EL (cell line): ENCODE measurements around the gene AMOT.
"Not testable (repeated sequence)": the region's sequence is repeated elsewhere in the genome, so short reads cannot be mapped to it uniquely, and the experiment has no call there.

ENCODE experiments used
- DNase-seq: peaks from one replicate; pipeline ENCODE4 v3.0.0-alpha.2; 2016

The AMOT gene, protein sequence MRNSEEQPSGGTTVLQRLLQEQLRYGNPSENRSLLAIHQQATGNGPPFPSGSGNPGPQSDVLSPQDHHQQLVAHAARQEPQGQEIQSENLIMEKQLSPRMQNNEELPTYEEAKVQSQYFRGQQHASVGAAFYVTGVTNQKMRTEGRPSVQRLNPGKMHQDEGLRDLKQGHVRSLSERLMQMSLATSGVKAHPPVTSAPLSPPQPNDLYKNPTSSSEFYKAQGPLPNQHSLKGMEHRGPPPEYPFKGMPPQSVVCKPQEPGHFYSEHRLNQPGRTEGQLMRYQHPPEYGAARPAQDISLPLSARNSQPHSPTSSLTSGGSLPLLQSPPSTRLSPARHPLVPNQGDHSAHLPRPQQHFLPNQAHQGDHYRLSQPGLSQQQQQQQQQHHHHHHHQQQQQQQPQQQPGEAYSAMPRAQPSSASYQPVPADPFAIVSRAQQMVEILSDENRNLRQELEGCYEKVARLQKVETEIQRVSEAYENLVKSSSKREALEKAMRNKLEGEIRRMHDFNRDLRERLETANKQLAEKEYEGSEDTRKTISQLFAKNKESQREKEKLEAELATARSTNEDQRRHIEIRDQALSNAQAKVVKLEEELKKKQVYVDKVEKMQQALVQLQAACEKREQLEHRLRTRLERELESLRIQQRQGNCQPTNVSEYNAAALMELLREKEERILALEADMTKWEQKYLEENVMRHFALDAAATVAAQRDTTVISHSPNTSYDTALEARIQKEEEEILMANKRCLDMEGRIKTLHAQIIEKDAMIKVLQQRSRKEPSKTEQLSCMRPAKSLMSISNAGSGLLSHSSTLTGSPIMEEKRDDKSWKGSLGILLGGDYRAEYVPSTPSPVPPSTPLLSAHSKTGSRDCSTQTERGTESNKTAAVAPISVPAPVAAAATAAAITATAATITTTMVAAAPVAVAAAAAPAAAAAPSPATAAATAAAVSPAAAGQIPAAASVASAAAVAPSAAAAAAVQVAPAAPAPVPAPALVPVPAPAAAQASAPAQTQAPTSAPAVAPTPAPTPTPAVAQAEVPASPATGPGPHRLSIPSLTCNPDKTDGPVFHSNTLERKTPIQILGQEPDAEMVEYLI

GRCh38 chrX:112840382-112841113, at the start of gene AMOT:
TSS of gene AMOT (minus strand) at chrX:112840831. CDS start at chrX:112823126, 17,705 bp downstream.
- DNase-seq = no peak

- no peak for DNase-seq
Measured at GRCh38 chrX:112889400-112889799, 48.8 kb upstream of the AMOT start.

DNA sequence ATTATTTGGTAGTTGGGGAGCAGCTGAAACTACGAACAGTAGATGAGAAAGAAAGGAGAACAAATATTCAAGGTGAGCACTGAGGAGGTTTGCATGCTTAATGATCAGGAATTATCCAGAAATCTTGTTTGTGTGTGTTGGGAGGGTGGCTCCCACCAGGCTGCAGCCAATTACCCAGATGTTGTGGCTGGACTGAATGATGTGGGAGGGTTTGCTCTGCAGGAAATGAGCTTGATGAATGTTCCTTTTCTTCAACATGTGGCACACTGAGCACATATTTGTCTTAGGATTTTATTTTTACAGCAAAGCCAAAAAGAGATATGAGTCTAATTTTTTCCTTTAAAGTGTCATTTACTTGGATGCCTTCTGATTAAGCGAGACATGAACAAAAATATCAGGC, 48.3 kb upstream of the AMOT start:
- no peak for DNase-seq

GRCh38 chrX:112877771-112878173, 37.1 kb upstream of the AMOT start:
- DNase-seq = no peak

GRCh38 chrX:112874614-112875013, 34.0 kb upstream of the AMOT start:
- no peak for DNase-seq

DNA sequence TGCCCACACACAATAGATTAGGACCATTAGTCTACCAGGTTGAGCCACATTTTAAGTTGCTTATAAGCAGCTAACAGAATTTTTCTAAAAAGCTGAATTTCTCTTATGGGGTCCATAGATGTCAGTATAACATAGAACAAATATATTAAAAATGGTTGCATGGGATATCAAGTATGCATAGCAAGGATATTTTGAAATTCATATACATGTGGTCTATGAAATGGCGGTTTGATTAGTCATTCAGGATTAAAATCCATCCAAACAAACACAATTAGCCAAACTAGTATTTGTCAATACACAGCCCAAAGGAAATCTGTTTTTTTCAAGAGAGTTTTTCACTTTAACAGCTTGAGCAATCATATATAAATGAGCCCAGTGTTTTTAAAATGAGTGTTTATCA, 33.5 kb upstream of the AMOT start:
- no peak for DNase-seq

DNA sequence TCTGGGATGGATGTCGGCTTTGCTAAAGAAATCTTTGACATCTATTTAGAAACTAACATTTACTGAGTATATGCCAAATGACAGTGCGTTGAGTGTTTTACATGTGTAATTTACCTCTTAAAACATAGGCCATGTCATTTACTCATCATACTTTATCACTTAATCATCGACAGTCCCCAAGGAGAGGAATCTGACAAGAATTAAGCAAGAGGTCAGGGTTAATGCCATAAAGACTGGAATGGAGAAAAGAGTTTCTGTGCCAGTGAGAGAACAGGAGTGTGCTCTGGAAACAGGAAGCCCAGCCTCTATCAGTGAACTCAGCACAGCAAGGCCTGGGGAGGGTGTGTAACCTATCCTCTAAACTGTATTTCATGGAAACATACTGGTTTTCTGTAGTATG, 28.0 kb upstream of the AMOT start:
- DNase-seq = no peak

DNA sequence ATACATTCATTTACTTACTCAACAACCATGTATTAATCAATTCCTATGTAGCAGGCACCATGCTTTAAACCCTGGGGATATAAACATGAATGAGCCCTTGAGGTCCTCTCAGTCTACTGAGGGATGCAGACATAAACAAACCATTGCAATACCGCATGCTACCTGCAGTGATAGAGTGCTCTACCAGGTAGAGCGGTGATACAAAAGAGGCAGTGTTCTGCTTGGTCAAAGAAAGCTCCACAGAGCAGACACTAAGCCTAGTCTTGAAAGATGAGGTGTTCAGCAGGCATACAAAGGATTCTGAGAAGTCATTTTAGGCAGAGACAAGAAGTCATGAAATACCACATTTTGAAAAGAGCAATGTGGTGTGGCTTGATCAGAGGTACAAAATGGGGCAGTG, 26.9 kb upstream of the AMOT start:
- DNase-seq = no peak

- DNase-seq = no peak
Measured at GRCh38 chrX:112866175-112866574, 25.5 kb upstream of the AMOT start.

GRCh38 chrX:112865464-112866025, 24.9 kb upstream of the AMOT start:
- no peak for DNase-seq

DNA sequence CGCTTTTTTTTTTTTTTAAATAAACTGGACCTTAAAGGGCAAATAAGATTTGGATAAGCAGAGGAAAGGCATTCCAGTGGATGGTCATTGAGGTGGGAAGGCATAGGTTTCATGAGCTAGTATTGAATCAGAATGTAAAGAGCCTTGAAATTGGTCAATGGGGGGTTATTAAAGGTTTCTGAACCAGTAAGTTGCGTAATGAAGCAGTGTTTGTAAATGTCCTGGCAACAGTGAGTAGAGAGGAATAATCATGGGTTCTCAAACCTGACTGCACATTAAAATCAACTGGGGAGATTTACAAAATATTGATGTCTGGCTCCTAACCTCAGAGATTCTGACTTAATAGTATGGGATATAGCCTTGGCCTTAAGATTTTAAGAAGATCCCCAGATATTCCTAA, 23.2 kb upstream of the AMOT start:
- DNase-seq = no peak

GRCh38 chrX:112857478-112857878, 16.8 kb upstream of the AMOT start:
- DNase-seq = no peak

DNA sequence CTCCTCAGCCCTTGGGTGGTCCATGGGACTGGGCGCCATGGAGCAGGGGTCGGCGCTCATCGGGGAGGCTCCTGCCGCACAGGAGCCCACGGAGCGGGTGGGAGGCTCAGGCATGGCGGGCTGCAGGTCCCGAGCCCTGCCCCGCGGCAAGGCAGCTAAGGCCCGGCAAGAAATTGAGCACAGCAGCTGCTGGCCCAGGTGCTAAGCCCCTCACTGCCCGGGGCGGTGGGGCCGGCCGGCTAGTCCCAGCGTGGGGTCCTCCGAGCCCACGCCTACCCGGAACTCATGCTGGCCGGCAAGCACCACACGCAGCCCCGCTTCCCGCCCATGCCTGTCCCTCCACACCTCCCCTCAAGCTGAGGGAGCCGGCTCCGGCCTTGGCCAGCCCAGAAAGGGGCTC, 14.3 kb upstream of the AMOT start:
- DNase-seq = not testable (repeated sequence)

DNA sequence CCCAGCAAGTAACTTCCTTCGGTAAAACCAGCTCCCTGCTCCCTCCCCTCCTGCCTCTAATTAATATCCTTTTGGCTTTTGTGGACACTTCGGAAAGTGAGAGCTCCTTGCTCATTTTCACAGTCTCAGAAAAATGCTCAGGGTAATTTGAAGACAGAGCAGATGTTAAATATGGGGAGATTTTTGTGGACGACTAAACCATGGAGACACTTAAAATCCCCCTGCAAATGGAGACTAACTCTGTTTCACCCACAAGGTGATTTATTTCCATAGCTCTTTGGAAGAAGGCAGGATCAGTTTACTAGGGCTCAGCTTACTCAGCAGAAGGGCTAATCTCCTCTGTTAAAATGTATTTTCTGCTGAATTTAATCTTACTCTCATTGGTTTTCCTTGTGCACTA, 12.2 kb upstream of the AMOT start:
- no peak for DNase-seq

DNA sequence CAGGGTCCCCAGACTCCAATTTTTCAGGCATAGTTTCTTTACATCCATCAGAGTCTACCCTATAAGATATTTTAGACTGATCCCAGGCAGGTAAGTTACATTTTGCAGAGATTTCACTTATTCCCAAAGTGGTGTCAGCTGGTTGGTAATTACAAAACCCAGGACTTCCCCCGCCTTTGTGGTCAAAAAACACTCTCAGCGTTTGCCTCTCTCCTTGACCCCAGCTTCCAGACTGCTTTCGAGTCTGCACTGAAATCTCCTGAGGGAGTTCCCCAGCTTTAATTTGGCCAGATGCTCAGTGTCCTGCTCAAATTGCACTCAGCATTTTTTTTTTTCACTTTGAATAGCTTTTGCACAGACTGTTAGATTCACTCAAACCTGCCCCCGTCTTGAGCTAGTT, 11.2 kb upstream of the AMOT start:
- no peak for DNase-seq

DNA sequence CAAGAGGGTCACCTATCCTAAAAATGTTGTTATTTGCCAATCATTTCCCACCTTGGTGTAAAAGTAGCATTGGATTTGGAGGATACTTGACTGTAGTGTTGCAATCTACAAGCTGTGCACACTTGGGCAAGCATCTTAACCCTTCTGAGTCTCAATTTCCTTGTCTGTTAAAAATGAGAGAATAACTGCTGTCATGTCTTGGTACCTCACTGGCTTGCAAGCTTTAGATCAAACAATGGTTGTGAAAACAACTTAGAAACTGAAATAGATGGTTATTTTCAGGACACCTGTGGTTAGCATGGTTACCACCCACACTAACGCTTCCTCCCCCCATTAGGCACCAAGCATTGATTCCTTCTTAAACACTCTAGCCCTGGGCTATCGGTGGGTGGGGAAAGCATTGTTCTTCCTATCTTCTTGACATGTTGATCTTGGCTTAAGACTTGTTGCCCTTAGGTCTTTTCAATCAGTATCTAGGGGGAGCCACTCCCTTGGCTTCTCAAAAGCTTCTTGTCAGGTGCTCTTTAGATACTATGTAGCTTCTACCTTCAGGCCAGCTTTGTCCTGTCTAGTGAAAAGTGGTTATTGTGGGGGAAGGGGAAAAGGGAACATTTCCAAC, 10.6 kb upstream of the AMOT start:
- no peak for DNase-seq

GRCh38 chrX:112849016-112849415, 8.4 kb upstream of the AMOT start:
- DNase-seq = no peak

- DNase-seq = no peak
Measured at GRCh38 chrX:112846782-112847181, 6.2 kb upstream of the AMOT start.

DNA sequence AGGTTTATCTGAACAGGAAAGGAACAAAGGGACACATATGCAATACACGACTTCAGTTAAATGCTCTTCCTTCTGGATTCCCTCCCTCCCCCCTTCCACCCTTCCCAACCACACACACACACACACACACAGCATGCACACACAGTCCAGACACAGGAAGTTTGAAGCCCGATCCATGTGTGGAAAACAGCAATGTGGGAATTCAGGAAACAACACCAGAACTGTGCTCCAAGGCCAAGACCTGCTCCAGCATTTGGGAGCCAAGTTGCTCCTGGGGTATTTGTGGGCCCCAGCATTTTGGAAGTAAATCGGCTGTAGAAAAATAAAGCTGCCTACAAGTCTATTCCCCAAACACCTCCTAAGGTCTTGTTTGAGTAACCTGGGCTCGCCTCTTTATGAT, 5.6 kb upstream of the AMOT start:
- no peak for DNase-seq

- DNase-seq = no peak
Measured at GRCh38 chrX:112844250-112844649, 3.6 kb upstream of the AMOT start.

- DNase-seq = no peak
Measured at GRCh38 chrX:112841820-112842157, 1.2 kb upstream of the AMOT start.

DNA sequence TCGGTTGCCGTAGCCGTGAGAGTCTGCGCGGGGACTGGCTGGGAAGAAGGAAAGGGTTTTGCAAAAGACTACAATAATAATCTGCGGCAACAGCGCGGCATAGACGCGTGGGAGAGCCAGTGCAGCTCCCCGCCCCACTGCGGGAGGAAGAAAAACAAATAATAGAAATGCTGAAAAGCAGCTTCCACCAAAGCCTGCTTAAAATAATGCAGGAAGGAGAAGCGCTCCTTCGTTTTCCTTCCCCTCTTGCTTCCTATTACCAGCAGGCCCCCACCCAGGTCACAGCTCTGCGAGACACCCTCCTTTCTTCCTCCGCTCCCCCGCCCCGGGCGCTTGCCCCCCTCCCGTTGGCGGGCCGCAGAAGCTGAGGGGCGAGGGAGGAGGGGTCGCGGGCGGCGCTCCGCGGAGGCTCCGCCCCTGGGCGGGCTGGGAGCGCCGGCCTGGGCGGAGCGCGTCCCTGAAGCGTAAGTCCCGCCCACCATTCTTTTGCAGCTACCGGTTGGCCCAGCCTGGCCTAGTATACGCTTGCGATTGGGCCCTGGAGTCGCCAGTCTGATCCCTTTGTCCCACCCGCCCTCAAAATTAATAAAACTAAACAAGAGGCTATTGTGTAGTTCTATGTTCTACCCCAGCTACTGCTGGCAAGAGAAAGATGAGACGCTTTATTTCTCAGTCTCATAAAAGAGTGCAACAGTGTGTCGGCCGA, 636 bp upstream of the AMOT start:
- no peak for DNase-seq
